ENCODE results near the gene CTIF. TPM values are rescaled to one million over a fixed set of nuclear protein-coding genes. Genes with fewer than 3 reads are reported as not detected.

The CTIF gene
- total and polyA plus RNA-seq, 12 donors = 20.5 to 159 (median 57.0) TPM

DNA sequence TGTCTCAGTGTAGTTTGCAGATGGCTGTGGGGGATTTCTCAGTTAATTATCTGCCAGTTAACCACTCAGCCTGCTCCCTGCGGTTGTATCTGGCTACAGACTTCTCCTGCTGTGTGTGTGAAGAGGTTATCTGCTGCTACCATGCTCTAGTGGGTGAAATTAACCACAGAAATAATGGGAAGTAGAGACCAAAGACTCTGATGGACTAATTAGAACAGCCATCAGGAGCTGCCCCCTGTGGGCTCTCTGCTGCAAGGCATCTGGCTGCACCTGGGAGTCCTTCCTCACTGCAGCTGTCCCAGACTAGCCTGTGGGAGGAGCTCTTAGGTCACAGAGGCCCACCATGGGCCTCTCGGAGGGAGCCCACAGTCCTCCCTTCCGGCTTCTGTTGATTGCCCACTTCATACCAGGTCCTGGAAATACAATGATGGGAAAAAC lies 66.6 kb downstream of the CTIF start:
- 76 to 88% (median 84%) methylated on average over 3 of the region's 3 CpGs for WGBS, 4 donors
- peaks cover 20 to 32% of the 10 kb centered on the region in 2 donors for H3K4me1 ChIP-seq (replicated peaks in 1 of 2)
- H3K27ac ChIP-seq = no peak overlapping the region
- H3K9me3 ChIP-seq (replicated peaks in 1 of 3) = no peaks in the 10 kb centered on the region
- H3K4me3 ChIP-seq = no peak overlapping the region
- intact Hi-C loops (cut with DNase I) = no loop called here
- DNase-seq = no peak
- no peaks in the 10 kb centered on the region for H3K27me3 ChIP-seq
- TF ChIP-seq, protein P1, sequence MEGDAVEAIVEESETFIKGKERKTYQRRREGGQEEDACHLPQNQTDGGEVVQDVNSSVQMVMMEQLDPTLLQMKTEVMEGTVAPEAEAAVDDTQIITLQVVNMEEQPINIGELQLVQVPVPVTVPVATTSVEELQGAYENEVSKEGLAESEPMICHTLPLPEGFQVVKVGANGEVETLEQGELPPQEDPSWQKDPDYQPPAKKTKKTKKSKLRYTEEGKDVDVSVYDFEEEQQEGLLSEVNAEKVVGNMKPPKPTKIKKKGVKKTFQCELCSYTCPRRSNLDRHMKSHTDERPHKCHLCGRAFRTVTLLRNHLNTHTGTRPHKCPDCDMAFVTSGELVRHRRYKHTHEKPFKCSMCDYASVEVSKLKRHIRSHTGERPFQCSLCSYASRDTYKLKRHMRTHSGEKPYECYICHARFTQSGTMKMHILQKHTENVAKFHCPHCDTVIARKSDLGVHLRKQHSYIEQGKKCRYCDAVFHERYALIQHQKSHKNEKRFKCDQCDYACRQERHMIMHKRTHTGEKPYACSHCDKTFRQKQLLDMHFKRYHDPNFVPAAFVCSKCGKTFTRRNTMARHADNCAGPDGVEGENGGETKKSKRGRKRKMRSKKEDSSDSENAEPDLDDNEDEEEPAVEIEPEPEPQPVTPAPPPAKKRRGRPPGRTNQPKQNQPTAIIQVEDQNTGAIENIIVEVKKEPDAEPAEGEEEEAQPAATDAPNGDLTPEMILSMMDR (IDR thresholded peaks at IDR 0.05) = peak in 1 of 6 experiments; percentile 9
- no peak for TF ChIP-seq POLR2A (IDR thresholded peaks at IDR 0.05)
- no peaks in the 10 kb centered on the region for H3K36me3 ChIP-seq (replicated peaks in 1 of 2)

DNA sequence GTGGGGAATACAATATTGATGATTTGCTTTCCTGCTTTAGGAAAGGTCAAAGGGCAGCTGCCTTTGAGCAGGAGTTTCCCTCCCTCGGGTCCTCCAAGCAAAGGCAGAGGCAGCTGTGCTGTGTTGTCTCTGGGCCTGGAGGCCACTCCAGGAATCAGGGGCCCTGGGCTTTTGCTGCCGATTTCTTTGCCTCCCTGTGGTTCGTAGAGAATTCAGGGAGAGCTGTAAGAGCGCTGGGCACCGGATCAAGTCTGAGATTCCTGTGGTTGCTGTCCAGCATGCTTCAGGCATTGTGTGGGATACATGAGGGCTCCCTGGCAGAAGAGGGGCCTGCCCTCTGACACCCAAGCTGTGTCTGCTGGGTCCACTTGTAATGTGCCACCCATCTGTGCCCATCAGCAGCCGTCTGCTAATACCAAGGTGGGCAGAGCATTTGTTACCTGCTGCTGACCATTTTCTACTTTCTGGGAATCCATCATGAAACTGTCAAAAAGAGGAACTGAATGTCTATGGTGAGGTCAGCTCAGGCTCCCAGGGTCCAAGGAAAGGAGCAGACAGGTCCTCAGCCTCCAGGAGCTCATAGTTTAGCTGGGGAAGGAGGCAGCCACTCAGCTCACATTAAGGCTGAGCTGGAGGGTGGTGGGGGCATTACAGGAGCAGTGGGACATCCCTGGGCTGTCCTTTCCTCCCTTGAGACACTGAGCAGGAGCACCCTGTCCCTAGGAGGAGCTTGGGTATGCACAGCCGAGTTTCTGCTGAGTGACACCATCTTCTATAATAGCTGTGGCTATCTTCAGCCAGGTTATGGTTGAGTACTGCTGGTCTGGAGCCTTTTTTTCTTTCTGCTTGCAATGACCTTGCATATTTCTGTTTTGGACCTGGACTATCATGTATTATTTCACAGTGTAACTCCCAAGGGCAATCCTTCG lies 68.5 kb downstream of the CTIF start:
- H3K4me3 ChIP-seq = no peak overlapping the region
- no peaks in the 10 kb centered on the region for H3K36me3 ChIP-seq (replicated peaks in 1 of 2)
- intact Hi-C loops (cut with DNase I) = no loop called here
- peak overlapping the region in 1 of 5 donors; percentile 20 for H3K27ac ChIP-seq
- H3K9me3 ChIP-seq (replicated peaks in 1 of 3) = no peaks in the 10 kb centered on the region
- no peaks in the 10 kb centered on the region for H3K27me3 ChIP-seq
- peaks cover 13 to 18% of the 10 kb centered on the region in 2 donors for H3K4me1 ChIP-seq (replicated peaks in 1 of 2)
- TF ChIP-seq POLR2A (IDR thresholded peaks at IDR 0.05) = no peak
- TF ChIP-seq, protein P1 (IDR thresholded peaks at IDR 0.05) = no peak
- WGBS, 4 donors = 43 to 58% (median 51%) methylated on average over 3 to 8 of the region's 8 CpGs
- DNase-seq = peak in 5 of 7 donors; percentile 57 to 68 (median 60)

DNA sequence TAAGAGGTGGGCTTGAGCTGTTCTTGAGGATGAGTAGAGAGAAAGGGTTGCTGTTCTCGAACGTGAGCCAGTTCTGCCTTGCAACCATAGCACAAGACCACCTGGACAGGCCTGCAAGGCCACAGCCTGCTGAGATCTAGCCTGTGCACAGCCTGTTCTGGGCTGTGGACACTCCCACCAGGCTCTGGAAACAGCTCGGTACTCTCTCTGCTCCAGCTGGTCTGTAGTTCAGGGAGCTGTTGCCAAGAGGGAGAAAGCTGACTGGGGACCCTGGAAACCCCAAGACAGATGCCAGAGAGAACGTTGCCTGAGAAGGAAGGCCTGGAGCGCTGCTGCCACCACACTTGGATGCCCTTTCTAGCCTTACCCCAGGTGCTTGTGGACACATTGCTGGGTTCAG lies 69.8 kb downstream of the CTIF start:
- WGBS, 4 donors = 65 to 92% (median 84%) methylated on average over 2 to 5 of the region's 5 CpGs
- Histone ChIP-seq H3K4me1 (replicated peaks in 1 of 2) (peaks cover 13 to 18% of the 10 kb centered on the region in 2 donors), H3K36me3 (replicated peaks in 1 of 2) (no peaks in the 10 kb centered on the region), H3K9me3 (replicated peaks in 1 of 3) (no peaks in the 10 kb centered on the region), H3K27me3 (no peaks in the 10 kb centered on the region), H3K27ac (no peak overlapping the region), H3K4me3 (no peak overlapping the region)
- intact Hi-C loops (cut with DNase I) = no loop called here
- no peak for DNase-seq
- no peak for TF ChIP-seq POLR2A (IDR thresholded peaks at IDR 0.05)
- TF ChIP-seq, protein P1 (IDR thresholded peaks at IDR 0.05) = no peak

DNA sequence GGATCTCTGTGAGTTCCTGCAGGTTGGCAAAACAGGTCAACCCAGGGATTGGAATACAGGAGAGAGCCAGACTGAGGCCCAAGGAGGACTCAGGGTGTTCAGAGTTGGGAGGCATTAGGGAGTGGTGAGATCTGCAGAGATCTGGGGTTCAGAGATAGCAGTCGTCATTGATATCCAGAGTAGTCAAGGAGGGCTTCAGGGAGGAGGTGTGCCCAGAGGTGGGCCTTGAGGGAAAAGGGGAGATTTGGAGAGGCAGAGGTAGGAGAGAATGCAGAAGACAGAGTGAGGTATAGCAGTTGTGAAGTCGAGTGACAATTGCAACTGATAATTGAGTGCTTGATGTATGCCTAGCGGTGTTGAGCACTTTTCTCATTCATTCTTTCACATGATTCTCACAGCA lies 70.3 kb downstream of the CTIF start:
- no peak overlapping the region for H3K27ac ChIP-seq
- H3K4me1 ChIP-seq (replicated peaks in 1 of 2) = peaks cover 13 to 23% of the 10 kb centered on the region in 2 donors
- H3K36me3 ChIP-seq (replicated peaks in 1 of 2) = no peaks in the 10 kb centered on the region
- H3K4me3 ChIP-seq = no peak overlapping the region
- intact Hi-C loops (cut with DNase I) = no loop called here
- no peaks in the 10 kb centered on the region for H3K27me3 ChIP-seq
- no peak for DNase-seq
- TF ChIP-seq, protein P1 (IDR thresholded peaks at IDR 0.05) = no peak
- no peak for TF ChIP-seq POLR2A (IDR thresholded peaks at IDR 0.05)
- 91 to 98% (median 94%) methylated on average over 3 of the region's 3 CpGs for WGBS, 4 donors
- H3K9me3 ChIP-seq (replicated peaks in 1 of 3) = no peaks in the 10 kb centered on the region
